Ishikawa (cell line): ENCODE data around the gene ADCY9.

Source experiments
- CEBPB ChIP-seq: IDR thresholded peaks from 2 replicates; pipeline ENCODE4 v1.6.1; 2012
- CREB1 ChIP-seq: IDR thresholded peaks from 2 replicates; pipeline ENCODE4 v1.6.1; 2012; ENCODE audit warnings: low read depth
- EGR1 ChIP-seq: IDR thresholded peaks from 2 replicates; pipeline ENCODE4 v1.6.1; 2012
- EP300 ChIP-seq: IDR thresholded peaks from 2 replicates; pipeline ENCODE4 v1.6.1; 2012; ENCODE audit warnings: borderline replicate concordance
- FOXM1 ChIP-seq: IDR thresholded peaks from 2 replicates; pipeline ENCODE4 v1.6.1; 2012; ENCODE audit warnings: low read depth, borderline replicate concordance
- NFIC ChIP-seq: IDR thresholded peaks from 2 replicates; pipeline ENCODE4 v1.6.1; 2012
- RAD21 ChIP-seq: IDR thresholded peaks from 2 replicates; pipeline ENCODE4 v1.6.1; 2012; ENCODE audit warnings: low read depth
- TAF1 ChIP-seq: IDR thresholded peaks from 2 replicates; pipeline ENCODE4 v1.6.1; 2012; ENCODE audit warnings: low read depth, mild to moderate bottlenecking
- TCF12 ChIP-seq: IDR thresholded peaks from 2 replicates; pipeline ENCODE4 v1.6.1; 2012; ENCODE audit warnings: low read depth
- TEAD4 ChIP-seq: IDR thresholded peaks from 2 replicates; pipeline ENCODE4 v1.6.1; 2012
- YY1 ChIP-seq: IDR thresholded peaks from 2 replicates; pipeline ENCODE4 v1.6.1; 2012; ENCODE audit warnings: low read depth
- ZBTB7A ChIP-seq: IDR thresholded peaks from 2 replicates; pipeline ENCODE4 v1.6.1; 2012; ENCODE audit warnings: low read depth
- TF ChIP-seq, protein P1 (sequence below): IDR thresholded peaks from 2 replicates; pipeline ENCODE4 v1.6.1; 2012
- TF ChIP-seq, protein P2 (sequence below): IDR thresholded peaks from 2 replicates; pipeline ENCODE4 v1.6.1; 2012
- TF ChIP-seq, protein P3 (sequence below): IDR thresholded peaks from 2 replicates; pipeline ENCODE4 v1.6.1; 2012; ENCODE audit warnings: low read depth, mild to moderate bottlenecking

ADCY9 gene

DNA sequence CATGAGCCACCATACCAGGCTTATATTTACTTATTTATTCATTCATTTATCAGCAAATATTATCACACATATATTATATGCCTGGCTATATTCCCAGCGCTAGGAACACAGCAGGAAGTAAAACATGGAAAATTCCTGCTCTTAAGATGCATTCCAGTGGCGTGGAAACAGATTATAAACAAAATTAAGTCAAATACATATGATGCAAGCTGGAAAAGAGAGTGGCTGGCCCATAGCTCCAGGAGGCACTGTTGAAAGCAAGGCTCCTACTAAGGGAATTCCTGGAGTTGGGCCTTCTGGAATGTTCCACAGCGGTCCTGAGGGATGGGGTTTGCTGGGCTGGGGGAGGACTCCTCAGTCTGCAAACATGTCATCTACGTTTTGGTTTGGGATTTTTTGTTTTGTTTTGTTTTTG lies 18.4 kb downstream of the ADCY9 start:
- TF ChIP-seq, protein P1, sequence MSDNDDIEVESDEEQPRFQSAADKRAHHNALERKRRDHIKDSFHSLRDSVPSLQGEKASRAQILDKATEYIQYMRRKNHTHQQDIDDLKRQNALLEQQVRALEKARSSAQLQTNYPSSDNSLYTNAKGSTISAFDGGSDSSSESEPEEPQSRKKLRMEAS: no peak
- TF ChIP-seq TEAD4: peak; percentile 22; the same call in 1 of the 2 replicates

DNA sequence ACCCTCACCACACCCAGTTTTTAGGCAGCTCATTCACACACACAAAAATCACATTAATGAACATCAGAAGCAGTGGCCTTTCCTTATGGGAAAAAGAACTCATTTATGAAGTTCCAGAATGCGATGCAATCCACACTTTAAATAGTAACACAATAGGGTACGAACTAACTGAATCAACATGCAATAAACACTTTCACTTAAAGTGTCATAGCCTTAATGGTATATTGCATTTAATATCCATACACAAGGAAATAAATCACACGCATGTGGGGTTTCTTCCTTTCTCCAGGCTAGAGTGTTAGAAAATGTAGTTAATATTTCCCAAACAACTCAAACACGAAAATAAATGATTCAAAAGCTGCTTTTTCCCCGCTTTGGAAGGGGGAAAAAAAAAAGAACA lies 19.7 kb downstream of the ADCY9 start:
- TF ChIP-seq FOXM1: no peak
- TF ChIP-seq, protein P2, sequence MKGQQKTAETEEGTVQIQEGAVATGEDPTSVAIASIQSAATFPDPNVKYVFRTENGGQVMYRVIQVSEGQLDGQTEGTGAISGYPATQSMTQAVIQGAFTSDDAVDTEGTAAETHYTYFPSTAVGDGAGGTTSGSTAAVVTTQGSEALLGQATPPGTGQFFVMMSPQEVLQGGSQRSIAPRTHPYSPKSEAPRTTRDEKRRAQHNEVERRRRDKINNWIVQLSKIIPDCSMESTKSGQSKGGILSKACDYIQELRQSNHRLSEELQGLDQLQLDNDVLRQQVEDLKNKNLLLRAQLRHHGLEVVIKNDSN: no peak

DNA sequence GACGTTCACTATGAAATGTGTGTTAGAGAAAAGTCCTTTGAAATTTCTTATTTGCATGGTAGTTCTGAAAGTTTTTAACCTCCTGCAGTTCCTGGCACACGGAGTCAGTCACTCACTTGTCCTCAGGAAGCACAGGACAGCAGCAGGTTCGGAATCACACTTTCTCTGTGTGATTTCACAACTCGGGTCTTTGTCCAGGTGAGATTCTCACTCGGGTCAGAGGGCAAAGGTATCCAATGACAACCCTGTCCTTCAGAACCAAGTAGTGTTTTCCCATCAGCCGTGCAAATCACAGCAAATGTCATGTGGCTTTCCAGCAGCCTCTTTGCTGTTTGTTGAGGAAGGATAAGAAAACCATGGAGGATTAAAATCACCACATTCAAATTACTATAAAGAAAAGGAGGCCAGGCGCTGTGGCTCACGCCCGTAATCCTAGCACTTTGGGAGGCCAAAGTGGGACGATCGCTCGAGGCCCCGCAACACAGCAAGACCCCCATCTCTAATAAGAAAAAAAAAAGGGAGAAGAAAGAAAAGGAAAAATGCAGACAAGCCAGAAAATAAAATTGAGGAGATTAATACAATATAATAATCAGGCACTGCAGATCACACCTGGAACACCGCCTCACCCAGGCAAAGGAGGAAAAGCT lies 22.0 kb downstream of the ADCY9 start:
- TF ChIP-seq CEBPB: peak; percentile 73
- TF ChIP-seq EP300: no peak
- TF ChIP-seq TAF1: no peak
- TF ChIP-seq, protein P1: 0 out of 2 replicates have a peak, but pooled peaks have one; percentile 13

DNA sequence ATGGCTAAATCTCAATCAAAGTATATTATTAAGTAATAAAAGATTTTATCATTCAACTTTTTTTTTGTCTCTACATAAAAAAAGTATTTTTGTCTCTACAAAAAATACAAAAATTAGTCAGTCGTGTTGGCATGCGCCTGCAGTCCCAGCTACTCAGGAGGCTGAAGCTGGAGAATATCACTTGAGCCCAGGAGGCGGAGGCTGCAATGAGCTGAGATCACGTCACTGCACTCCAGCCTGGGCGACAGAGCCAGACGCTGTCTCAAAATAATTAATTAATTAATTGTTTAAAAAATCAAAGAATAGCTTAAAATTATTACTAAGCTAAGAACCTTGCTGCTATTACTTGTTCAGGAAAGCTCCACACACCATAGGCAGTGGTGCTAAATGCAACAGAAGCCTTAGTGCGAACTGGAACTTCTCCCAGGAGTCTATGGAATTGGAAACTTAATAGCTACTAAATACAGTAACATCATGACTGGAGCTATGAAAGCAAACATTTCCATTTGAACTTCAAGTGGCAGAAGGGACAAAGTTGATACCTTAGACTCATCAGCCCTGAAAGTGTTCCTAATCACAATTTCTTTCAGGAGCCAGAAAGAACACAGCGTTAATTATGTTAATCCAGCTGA lies 22.6 kb downstream of the ADCY9 start:
- TF ChIP-seq TEAD4 (no peak), EGR1 (no peak), TAF1 (no peak), YY1 (no peak), CEBPB (no peak), CREB1 (no peak), NFIC (no peak), TCF12 (no peak), EP300 (no peak), FOXM1 (no peak)
- TF ChIP-seq, protein P3, sequence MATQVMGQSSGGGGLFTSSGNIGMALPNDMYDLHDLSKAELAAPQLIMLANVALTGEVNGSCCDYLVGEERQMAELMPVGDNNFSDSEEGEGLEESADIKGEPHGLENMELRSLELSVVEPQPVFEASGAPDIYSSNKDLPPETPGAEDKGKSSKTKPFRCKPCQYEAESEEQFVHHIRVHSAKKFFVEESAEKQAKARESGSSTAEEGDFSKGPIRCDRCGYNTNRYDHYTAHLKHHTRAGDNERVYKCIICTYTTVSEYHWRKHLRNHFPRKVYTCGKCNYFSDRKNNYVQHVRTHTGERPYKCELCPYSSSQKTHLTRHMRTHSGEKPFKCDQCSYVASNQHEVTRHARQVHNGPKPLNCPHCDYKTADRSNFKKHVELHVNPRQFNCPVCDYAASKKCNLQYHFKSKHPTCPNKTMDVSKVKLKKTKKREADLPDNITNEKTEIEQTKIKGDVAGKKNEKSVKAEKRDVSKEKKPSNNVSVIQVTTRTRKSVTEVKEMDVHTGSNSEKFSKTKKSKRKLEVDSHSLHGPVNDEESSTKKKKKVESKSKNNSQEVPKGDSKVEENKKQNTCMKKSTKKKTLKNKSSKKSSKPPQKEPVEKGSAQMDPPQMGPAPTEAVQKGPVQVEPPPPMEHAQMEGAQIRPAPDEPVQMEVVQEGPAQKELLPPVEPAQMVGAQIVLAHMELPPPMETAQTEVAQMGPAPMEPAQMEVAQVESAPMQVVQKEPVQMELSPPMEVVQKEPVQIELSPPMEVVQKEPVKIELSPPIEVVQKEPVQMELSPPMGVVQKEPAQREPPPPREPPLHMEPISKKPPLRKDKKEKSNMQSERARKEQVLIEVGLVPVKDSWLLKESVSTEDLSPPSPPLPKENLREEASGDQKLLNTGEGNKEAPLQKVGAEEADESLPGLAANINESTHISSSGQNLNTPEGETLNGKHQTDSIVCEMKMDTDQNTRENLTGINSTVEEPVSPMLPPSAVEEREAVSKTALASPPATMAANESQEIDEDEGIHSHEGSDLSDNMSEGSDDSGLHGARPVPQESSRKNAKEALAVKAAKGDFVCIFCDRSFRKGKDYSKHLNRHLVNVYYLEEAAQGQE: no peak
- TF ChIP-seq, protein P2: no peak

DNA sequence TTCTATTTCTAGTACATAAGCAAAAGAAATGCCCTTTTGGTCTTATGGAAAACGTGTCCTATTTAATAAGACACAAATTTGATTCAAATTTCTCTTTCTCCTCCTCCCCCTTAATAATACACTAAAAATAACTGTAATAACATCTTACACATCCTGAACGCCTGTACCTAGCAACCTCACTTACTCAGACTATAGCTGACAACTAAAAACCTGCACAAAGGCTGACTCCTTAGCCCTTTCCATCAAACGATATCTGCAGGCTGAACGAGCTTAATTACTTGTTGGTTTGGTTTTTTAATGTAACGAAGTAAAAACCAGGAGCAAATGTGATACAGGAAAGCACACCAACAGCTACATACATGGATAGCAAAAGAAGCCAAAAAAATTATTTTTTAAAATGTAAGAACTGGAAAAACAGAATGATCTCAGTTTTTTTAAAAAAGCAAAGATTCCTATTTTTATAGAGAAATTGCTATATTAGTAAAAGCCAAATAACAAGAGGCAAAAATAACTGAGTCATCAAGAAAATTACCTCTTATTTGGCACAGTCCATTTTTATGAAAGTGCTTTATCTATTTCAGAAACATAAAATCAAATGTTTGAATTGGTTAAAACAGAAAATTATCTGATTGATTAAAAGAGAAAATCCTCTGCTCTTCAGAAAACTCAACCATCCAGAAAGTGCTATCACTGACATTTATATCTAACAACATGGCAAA lies 23.5 kb downstream of the ADCY9 start:
- TF ChIP-seq EGR1 (no peak), CREB1 (no peak), EP300 (no peak), NFIC (no peak), FOXM1 (no peak), TCF12 (no peak), CEBPB (no peak)
- TF ChIP-seq, protein P1: no peak
- TF ChIP-seq, protein P3: no peak

DNA sequence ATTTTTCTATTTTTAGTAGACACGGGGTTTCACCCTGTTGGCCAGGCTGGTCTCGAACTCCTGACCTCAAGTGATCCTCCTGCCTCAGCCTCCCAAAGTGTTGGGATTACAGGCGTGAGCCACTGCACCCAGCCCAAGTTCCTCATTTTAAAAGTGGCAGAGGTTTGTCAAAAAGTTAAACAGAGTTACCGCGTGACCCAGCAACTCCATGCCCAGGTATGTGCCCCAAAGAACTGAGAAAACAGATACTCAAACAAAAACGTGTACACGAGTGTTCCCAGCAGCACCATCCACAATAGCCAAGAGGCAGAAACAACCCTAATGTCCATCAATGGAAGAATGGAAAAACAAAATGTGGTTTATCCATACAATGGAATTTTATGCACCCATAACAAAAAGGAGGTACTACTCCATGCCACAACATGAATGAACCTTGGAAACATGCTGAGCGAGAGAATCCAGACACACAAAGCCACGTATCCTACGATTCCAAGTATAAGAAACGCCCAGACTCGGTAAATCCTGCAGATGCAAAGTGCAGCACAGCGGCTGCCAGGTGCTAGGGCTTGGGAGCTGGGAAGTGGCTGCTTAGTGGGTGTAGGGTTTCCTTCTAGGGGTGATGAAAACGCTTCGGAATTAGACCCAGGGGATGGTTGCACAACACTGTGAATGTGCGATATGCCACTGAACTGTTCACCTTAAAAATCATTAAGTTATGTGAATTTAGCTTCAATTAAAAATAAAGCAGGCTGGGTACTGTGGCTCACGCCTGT lies 24.8 kb downstream of the ADCY9 start:
- TF ChIP-seq, protein P1: no peak
- TF ChIP-seq, protein P2: no peak
- TF ChIP-seq RAD21: no peak
- TF ChIP-seq EP300: no peak
- TF ChIP-seq CEBPB: peak; percentile 42; the same call in 1 of the 2 replicates
- TF ChIP-seq ZBTB7A: no peak
- TF ChIP-seq TAF1: no peak
